ENCODE data around the gene NFE2L3. TPM values are rescaled to one million over a fixed set of nuclear protein-coding genes. Genes with fewer than 3 reads are reported as not detected.

The NFE2L3 gene
- total and polyA plus RNA-seq, 2 of the 8 experiments (the other 6 are each of a cell fraction or from before 2014, with no cell fraction given): 64.9 to 76.5 TPM

- ChIA-PET POLR2A (ENCODE audit: partially characterized antibody) (interaction anchor here (0.8 to 6.1 kb wide), 8 partner anchors 21 to 89 kb away, joined by 3 to 56 read pairs (median 8); no protein-coding TSS in a partner anchor), CTCF (ENCODE audit: partially characterized antibody) (interaction anchor here (0.8 to 1.4 kb wide), 4 partner anchors 29 to 266 kb away, joined by 3 to 7 read pairs (median 4); no protein-coding TSS in a partner anchor)
- peaks cover 19 to 37% (median 29%) of the 10 kb centered on the region in 4 experiments for H3K4me1 ChIP-seq (replicated peaks in 1 of 4; ENCODE audit: control insufficient read depth in 3 of 4, insufficient read depth in 4 of 4, low read length in 3 of 4)
- peaks cover 18% of the 10 kb centered on the region for H3K79me1 ChIP-seq (ENCODE audit: low read depth, low read length)
- H3K9ac ChIP-seq (replicated peaks in 1 of 4; ENCODE audit: extremely low read depth in 1 of 4, low read depth in 3 of 4, low read length in 3 of 4): no peak overlapping the region
- H3K4ac ChIP-seq (replicated peaks; ENCODE audit: insufficient read length, low read depth, low read length): no peak overlapping the region
- FAIRE-seq: no peak
- no peak overlapping the region for H2BK120ac ChIP-seq (replicated peaks; ENCODE audit: low read depth, low read length)
- no peak overlapping the region for H2BK20ac ChIP-seq (ENCODE audit: low read length)
- H3K4me2 ChIP-seq (ENCODE audit: insufficient read depth in 1 of 2, low read depth in 2 of 2, low read length in 2 of 2): peak overlapping the region in 1 of 2 experiments; percentile 56; a peak in 1 of 4 replicates
- peaks cover 14 to 35% of the 10 kb centered on the region in 2 experiments for H4K20me1 ChIP-seq (replicated peaks in 1 of 2; ENCODE audit: control insufficient read depth in 1 of 2, insufficient read depth in 2 of 2, low read length in 2 of 2)
- H3K18ac ChIP-seq (ENCODE audit: extremely low read depth, low read length): no peak overlapping the region
- peak overlapping the region; percentile 60; the same call in 1 of the 2 replicates for H2BK12ac ChIP-seq (ENCODE audit: low read depth, low read length)
- no peak overlapping the region for H3K27ac ChIP-seq (ENCODE audit: low read depth, low read length)
- TF ChIP-seq CHD1 (IDR thresholded peaks at IDR 0.05; ENCODE audit: low read depth, low read length): no peak
- TF ChIP-seq TEAD4 (IDR thresholded peaks at IDR 0.05; ENCODE audit: low read depth, low read length): peak; percentile 64; the same call in 1 of the 2 replicates
- WGBS, 2 experiments (ENCODE audit: extremely low coverage in 1 of 2, insufficient coverage in 1 of 2, insufficient read length in 1 of 2, insufficient replicate concordance in 2 of 2, low coverage in 1 of 2, low lambda C conversion rate in 2 of 2, missing lambda C conversion rate in 1 of 2): 86% methylated on average over 2 of the region's 2 CpGs; no CpG with 5 or more reads in 1 of the 2 experiments
- no peak for DNase-seq (ENCODE audit: low read depth in 1 of 2, low spot score in 2 of 2)
- no peak overlapping the region for H3K4me3 ChIP-seq (ENCODE audit: extremely low read depth in 1 of 4, insufficient read depth in 2 of 4, low read depth in 3 of 4, low read length in 4 of 4)
- H3K36me3 ChIP-seq (ENCODE audit: control insufficient read depth in 2 of 4, insufficient read depth in 4 of 4, low read length in 3 of 4): no peaks in the 10 kb centered on the region
- H3K56ac ChIP-seq (replicated peaks; ENCODE audit: insufficient read length, low read depth, low read length): no peak overlapping the region
- no peak overlapping the region for H3K23ac ChIP-seq (ENCODE audit: insufficient read length)
- no peak overlapping the region for H4K8ac ChIP-seq (ENCODE audit: extremely low read depth, insufficient read depth, low read length)
- H3K27me3 ChIP-seq (replicated peaks in 1 of 4; ENCODE audit: control insufficient read depth in 3 of 4, extremely low read depth in 1 of 4, insufficient read depth in 3 of 4, low read length in 3 of 4): peaks cover 0 to 7% (median 0%) of the 10 kb centered on the region in 4 experiments; a peak in 2 of 7 replicates
- H2BK5ac ChIP-seq (ENCODE audit: low read depth, low read length): no peak overlapping the region
- H3K14ac ChIP-seq (ENCODE audit: insufficient read length): no peak overlapping the region
- H4K91ac ChIP-seq (replicated peaks; ENCODE audit: insufficient read length, low read length): no peak overlapping the region
- H2BK15ac ChIP-seq (ENCODE audit: low read length): no peak overlapping the region
- H3K23me2 ChIP-seq (ENCODE audit: low read depth, low read length): peaks cover under 1% of the 10 kb centered on the region; the same call in 1 of the 2 replicates
- no peak overlapping the region for H2AK5ac ChIP-seq (ENCODE audit: low read depth, low read length)
- H2AFZ ChIP-seq (ENCODE audit: low read length): no peak overlapping the region
- H3K79me2 ChIP-seq (ENCODE audit: control insufficient read depth in 1 of 2, insufficient read depth in 2 of 2, low read length in 2 of 2): peaks cover 39 to 98% of the 10 kb centered on the region in 2 experiments
- no peaks in the 10 kb centered on the region for H3K9me3 ChIP-seq (ENCODE audit: insufficient read depth in 2 of 2, low read depth in 1 of 2, low read length in 1 of 2)
- no peak overlapping the region for H4K5ac ChIP-seq (ENCODE audit: insufficient read length, low read depth, low read length)
Observed at GRCh38 chr7:26159243-26159642, 7.2 kb downstream of the NFE2L3 start.
